ENCODE results near the gene HADHB.

The HADHB gene

DNA sequence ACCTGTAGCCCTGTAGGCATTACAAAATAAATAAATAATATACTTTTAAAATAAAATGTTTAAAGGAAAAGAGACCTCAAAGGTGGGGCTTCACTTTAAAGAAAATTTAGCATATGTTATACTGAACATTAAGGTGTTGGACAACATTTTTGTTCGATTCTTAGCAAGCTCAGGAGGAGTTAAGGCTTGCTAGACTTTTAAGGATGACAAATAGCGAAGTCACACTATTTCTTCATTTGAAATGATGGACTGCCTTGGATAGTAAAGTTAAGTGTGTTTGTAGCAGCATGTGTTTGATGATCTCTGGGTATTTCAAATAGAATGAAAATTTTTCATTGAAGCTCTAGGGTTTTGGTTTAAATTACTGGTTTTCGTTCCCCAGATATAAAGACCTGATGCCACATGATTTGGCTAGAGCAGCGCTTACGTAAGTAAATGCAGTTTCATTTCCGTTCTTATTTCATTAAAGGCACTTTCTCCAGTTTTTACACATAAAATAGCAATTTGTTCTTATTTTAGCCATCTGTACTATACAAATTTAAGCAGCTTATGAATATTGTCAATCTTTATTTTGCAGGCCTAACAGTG lies 24.9 kb downstream of the HADHB start:
- H3K4me1 ChIP-seq (ENCODE audit: insufficient read depth, insufficient read length), result no peaks in the 10 kb centered on the region
- H3K9me3 ChIP-seq (ENCODE audit: insufficient read depth, low read length), result no peaks in the 10 kb centered on the region
- no peaks in the 10 kb centered on the region for H3K27me3 ChIP-seq (ENCODE audit: insufficient read depth, insufficient read length)
- no peak overlapping the region for H3K4me3 ChIP-seq (ENCODE audit: insufficient read length, low read depth)
- TF ChIP-seq YY1 (IDR thresholded peaks at IDR 0.05; ENCODE audit: insufficient read depth, insufficient read length) (no peak), ZNF274 (IDR thresholded peaks at IDR 0.05; ENCODE audit: low read depth, low read length) (no peak), SUZ12 (IDR thresholded peaks at IDR 0.05; ENCODE audit: extremely low read depth, insufficient read depth, insufficient read length) (no peak)
- no peak overlapping the region for H3K9ac ChIP-seq (ENCODE audit: insufficient read length, low read depth)
- H3K36me3 ChIP-seq (ENCODE audit: insufficient read depth, insufficient read length, low read length), result peaks cover 19% of the 10 kb centered on the region
- no peak for DNase-seq (ENCODE audit: low read depth, low spot score)

DNA sequence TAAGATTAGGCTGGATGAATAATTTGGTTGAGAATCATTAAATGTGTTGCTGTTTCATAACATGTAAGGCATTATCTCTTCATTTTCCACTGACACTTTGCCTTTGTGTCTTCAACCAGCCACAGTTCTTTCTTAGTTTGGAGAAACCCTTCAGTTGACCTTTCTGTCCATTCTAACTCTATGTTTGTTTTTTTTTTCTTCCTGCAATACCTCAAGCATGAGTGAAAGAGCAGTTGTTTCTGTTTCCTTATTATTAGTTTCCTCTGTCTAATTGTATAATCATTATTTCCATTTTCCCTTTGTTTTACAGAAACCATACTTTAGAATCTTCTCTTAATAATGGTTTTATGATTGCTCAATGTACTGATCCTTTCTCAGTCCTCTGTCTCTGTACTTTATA lies 25.6 kb downstream of the HADHB start:
- no peaks in the 10 kb centered on the region for H3K9me3 ChIP-seq (ENCODE audit: insufficient read depth, low read length)
- peaks cover 19% of the 10 kb centered on the region for H3K36me3 ChIP-seq (ENCODE audit: insufficient read depth, insufficient read length, low read length)
- TF ChIP-seq SUZ12 (IDR thresholded peaks at IDR 0.05; ENCODE audit: extremely low read depth, insufficient read depth, insufficient read length) (no peak), ZNF274 (IDR thresholded peaks at IDR 0.05; ENCODE audit: low read depth, low read length) (no peak), YY1 (IDR thresholded peaks at IDR 0.05; ENCODE audit: insufficient read depth, insufficient read length) (no peak)
- no peak for DNase-seq (ENCODE audit: low read depth, low spot score)
- H3K4me3 ChIP-seq (ENCODE audit: insufficient read length, low read depth), result no peak overlapping the region
- no peak overlapping the region for H3K9ac ChIP-seq (ENCODE audit: insufficient read length, low read depth)
- H3K27me3 ChIP-seq (ENCODE audit: insufficient read depth, insufficient read length), result no peaks in the 10 kb centered on the region
- no peaks in the 10 kb centered on the region for H3K4me1 ChIP-seq (ENCODE audit: insufficient read depth, insufficient read length)

DNA sequence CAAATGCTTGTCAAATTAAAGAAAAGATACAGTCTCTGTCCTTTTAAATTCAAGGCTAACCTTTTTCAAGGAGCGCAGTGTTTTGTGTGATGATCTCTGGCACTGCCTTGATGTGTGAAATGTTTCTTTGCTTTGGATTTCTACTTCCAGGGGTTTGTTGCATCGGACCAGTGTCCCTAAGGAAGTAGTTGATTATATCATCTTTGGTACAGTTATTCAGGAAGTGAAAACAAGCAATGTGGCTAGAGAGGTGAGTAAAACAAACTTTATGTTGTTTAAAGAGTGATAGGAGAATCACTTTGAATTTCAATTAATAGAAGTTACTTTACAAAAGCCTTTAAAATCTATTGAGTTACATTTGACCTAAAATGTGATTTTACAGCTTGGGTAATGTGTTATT lies 28.8 kb downstream of the HADHB start:
- H3K9me3 ChIP-seq (ENCODE audit: insufficient read depth, low read length), result no peaks in the 10 kb centered on the region
- no peak for TF ChIP-seq ZNF274 (IDR thresholded peaks at IDR 0.05; ENCODE audit: low read depth, low read length)
- no peak for TF ChIP-seq YY1 (IDR thresholded peaks at IDR 0.05; ENCODE audit: insufficient read depth, insufficient read length)
- TF ChIP-seq SUZ12 (IDR thresholded peaks at IDR 0.05; ENCODE audit: extremely low read depth, insufficient read depth, insufficient read length), result no peak
- DNase-seq (ENCODE audit: low read depth, low spot score), result no peak
- no peak overlapping the region for H3K9ac ChIP-seq (ENCODE audit: insufficient read length, low read depth)
- no peaks in the 10 kb centered on the region for H3K4me1 ChIP-seq (ENCODE audit: insufficient read depth, insufficient read length)
- peaks cover 33% of the 10 kb centered on the region for H3K36me3 ChIP-seq (ENCODE audit: insufficient read depth, insufficient read length, low read length)
- H3K27me3 ChIP-seq (ENCODE audit: insufficient read depth, insufficient read length), result no peaks in the 10 kb centered on the region
- no peak overlapping the region for H3K4me3 ChIP-seq (ENCODE audit: insufficient read length, low read depth)

DNA sequence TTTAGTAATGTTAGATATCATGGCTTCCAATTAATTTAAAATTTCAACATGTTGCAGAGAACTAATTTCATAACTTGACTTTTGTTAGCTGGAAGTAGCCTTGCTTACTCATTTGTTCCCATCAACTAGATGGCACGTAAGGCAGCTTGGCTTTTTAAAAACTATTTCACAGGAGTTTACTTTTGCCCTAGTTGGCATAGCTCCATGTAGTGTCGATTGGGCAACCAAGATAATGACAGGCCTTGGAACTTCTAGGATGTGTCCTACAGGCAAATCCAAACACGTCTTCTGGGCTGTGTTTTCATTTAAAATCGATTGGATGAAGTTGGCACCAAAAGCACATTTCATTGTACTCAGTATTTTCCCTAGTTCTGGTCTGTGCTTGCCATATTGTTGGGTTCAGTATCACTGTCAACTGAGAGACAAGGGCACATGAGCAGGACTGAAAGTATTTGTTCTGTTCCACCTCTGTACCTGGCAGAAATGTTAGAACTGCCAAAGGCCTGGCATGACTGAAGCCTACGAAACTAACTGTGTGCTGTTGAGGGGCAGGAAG lies 29.4 kb downstream of the HADHB start:
- Histone ChIP-seq H3K36me3 (ENCODE audit: insufficient read depth, insufficient read length, low read length) (peaks cover 38% of the 10 kb centered on the region), H3K9ac (ENCODE audit: insufficient read length, low read depth) (no peak overlapping the region), H3K4me1 (ENCODE audit: insufficient read depth, insufficient read length) (no peaks in the 10 kb centered on the region), H3K27me3 (ENCODE audit: insufficient read depth, insufficient read length) (no peaks in the 10 kb centered on the region), H3K4me3 (ENCODE audit: insufficient read length, low read depth) (no peak overlapping the region), H3K9me3 (ENCODE audit: insufficient read depth, low read length) (no peaks in the 10 kb centered on the region)
- DNase-seq (ENCODE audit: low read depth, low spot score), result no peak
- TF ChIP-seq SUZ12 (IDR thresholded peaks at IDR 0.05; ENCODE audit: extremely low read depth, insufficient read depth, insufficient read length), result no peak

DNA sequence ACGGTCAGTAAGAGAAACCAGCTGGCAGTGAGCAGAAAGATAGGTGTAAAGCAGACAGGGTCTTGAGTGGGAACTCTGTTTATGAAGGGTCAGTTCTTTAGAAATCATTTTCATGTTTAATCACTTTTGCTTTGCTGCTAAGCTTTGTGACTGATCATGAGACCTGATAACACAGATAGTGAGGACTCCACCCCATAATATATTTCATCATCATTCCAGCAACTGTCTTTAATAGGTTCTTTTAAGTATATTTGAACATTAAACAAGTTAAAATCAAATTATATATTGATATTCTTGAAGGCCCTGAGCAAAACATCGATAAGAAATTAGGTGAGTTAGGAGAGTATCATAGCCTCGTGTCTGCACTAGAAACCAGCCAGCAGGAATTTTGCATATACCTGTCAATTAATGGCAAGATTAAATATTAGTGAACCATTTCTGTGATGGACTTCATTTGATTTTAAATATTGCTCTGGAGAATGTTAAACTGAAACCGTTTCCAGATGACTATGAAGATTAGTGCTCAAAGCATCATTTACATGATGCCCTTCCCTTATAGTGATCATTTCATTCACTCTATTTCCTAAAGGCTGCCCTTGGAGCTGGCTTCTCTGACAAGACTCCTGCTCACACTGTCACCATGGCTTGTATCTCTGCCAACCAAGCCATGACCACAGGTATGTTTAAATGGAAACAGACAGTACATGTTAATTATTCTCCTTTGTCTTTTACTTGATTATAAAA lies 31.9 kb downstream of the HADHB start:
- no peaks in the 10 kb centered on the region for H3K9me3 ChIP-seq (ENCODE audit: insufficient read depth, low read length)
- DNase-seq (ENCODE audit: low read depth, low spot score), result no peak
- no peak overlapping the region for H3K9ac ChIP-seq (ENCODE audit: insufficient read length, low read depth)
- no peaks in the 10 kb centered on the region for H3K27me3 ChIP-seq (ENCODE audit: insufficient read depth, insufficient read length)
- TF ChIP-seq YY1 (IDR thresholded peaks at IDR 0.05; ENCODE audit: insufficient read depth, insufficient read length) (no peak), SUZ12 (IDR thresholded peaks at IDR 0.05; ENCODE audit: extremely low read depth, insufficient read depth, insufficient read length) (no peak), ZNF274 (IDR thresholded peaks at IDR 0.05; ENCODE audit: low read depth, low read length) (no peak)
- H3K4me3 ChIP-seq (ENCODE audit: insufficient read length, low read depth), result no peak overlapping the region
- peaks cover 42% of the 10 kb centered on the region for H3K36me3 ChIP-seq (ENCODE audit: insufficient read depth, insufficient read length, low read length)
- no peaks in the 10 kb centered on the region for H3K4me1 ChIP-seq (ENCODE audit: insufficient read depth, insufficient read length)

DNA sequence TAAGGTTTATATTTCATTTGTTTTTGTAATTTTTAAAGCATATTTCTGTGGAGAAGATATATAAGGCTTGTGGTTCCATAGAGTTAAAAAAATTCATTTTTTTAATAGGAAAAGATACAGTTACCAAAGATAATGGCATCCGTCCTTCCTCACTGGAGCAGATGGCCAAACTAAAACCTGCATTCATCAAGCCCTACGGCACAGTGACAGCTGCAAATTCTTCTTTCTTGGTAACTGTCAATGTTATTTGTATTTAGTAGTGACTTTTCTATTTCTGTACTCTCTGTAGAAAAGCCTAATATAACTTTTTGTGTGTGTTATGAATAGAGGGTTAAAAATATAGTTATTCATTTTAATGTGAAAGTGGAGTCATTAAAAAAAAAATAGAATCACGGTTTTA lies 35.1 kb downstream of the HADHB start:
- peaks cover 34% of the 10 kb centered on the region for H3K36me3 ChIP-seq (ENCODE audit: insufficient read depth, insufficient read length, low read length)
- H3K9ac ChIP-seq (ENCODE audit: insufficient read length, low read depth), result no peak overlapping the region
- H3K9me3 ChIP-seq (ENCODE audit: insufficient read depth, low read length), result no peaks in the 10 kb centered on the region
- H3K4me1 ChIP-seq (ENCODE audit: insufficient read depth, insufficient read length), result no peaks in the 10 kb centered on the region
- H3K27me3 ChIP-seq (ENCODE audit: insufficient read depth, insufficient read length), result no peaks in the 10 kb centered on the region
- TF ChIP-seq YY1 (IDR thresholded peaks at IDR 0.05; ENCODE audit: insufficient read depth, insufficient read length) (no peak), SUZ12 (IDR thresholded peaks at IDR 0.05; ENCODE audit: extremely low read depth, insufficient read depth, insufficient read length) (no peak), ZNF274 (IDR thresholded peaks at IDR 0.05; ENCODE audit: low read depth, low read length) (no peak)
- no peak for DNase-seq (ENCODE audit: low read depth, low spot score)
- no peak overlapping the region for H3K4me3 ChIP-seq (ENCODE audit: insufficient read length, low read depth)

DNA sequence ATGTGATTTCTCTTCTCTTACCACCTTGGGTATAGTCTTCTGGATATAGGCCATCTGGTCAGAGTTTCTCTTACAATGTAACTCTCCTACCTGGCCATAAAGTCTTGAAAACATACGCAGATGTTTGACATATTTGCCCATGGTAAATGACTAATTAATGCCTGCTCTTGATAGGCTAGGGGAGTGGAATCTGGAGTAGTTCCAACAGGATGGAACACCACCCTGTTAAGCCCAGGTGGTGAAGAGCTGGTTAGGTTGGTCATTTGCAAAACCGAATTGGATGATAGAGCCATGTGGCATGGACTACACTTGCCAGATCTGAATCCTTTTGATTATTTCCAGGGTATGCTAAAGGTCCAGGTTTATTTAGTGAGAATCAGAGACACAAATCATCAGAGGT lies 36.5 kb downstream of the HADHB start:
- no peak for DNase-seq (ENCODE audit: low read depth, low spot score)
- Histone ChIP-seq H3K9me3 (ENCODE audit: insufficient read depth, low read length) (no peaks in the 10 kb centered on the region), H3K4me3 (ENCODE audit: insufficient read length, low read depth) (no peak overlapping the region), H3K36me3 (ENCODE audit: insufficient read depth, insufficient read length, low read length) (peaks cover 37% of the 10 kb centered on the region), H3K4me1 (ENCODE audit: insufficient read depth, insufficient read length) (no peaks in the 10 kb centered on the region), H3K9ac (ENCODE audit: insufficient read length, low read depth) (no peak overlapping the region), H3K27me3 (ENCODE audit: insufficient read depth, insufficient read length) (no peaks in the 10 kb centered on the region)
- TF ChIP-seq ZNF274 (IDR thresholded peaks at IDR 0.05; ENCODE audit: low read depth, low read length) (no peak), SUZ12 (IDR thresholded peaks at IDR 0.05; ENCODE audit: extremely low read depth, insufficient read depth, insufficient read length) (no peak), YY1 (IDR thresholded peaks at IDR 0.05; ENCODE audit: insufficient read depth, insufficient read length) (no peak)
